Motor neuron (in vitro differentiated cells): Measurements from ENCODE around the gene GTPBP3. TPM values are rescaled to one million over a fixed set of nuclear protein-coding genes. Genes with fewer than 3 reads are reported as not detected.

ENCODE experiments used
- ATAC-seq, 8 experiments: fragments of 200-7000 bp; cut with Tn5 transposase; replicated peaks in 6 of 8; 2 replicates each; pipeline ENCODE4 v1.8.0; 2021; ENCODE audit warnings: mild to moderate bottlenecking in 8 of 8, moderate library complexity in 8 of 8
- H3K27ac ChIP-seq, 2 donors: fragments of 250-450 bp; sonication (Bioruptor Pico); 2 replicates each; pipeline ENCODE4 v1.9.0; 2021; ENCODE audit warnings: antibody characterized with exemption in 2 of 2, mild to moderate bottlenecking in 2 of 2, moderate library complexity in 1 of 2
- H3K4me1 ChIP-seq, 2 donors: fragments of 250-450 bp; sonication (Bioruptor Pico); replicated peaks in 1 of 2; 2 replicates each; pipeline ENCODE4 v1.6.1; 2021; ENCODE audit warnings: antibody characterized with exemption in 2 of 2, mild to moderate bottlenecking in 2 of 2, moderate library complexity in 1 of 2
- H3K4me3 ChIP-seq, 5 donors: fragments of 250-450 bp; sonication (Bioruptor Pico); 2 replicates each; pipeline ENCODE4 v1.9.0; 2021; ENCODE audit warnings: antibody characterized with exemption in 5 of 5, mild to moderate bottlenecking in 5 of 5, moderate library complexity in 4 of 5
- WGBS, 10 experiments: fragments of 450-650 bp; shearing (Covaris generic); methylation state at CpG; one replicate each; pipeline ENCODE4 v1.0.0; 2022; 5-methylcytosine and 5-hydroxymethylcytosine counted together
- in situ Hi-C, 9 experiments: fragments of 400-800 bp; cut with MboI; loops; one replicate each; pipeline ENCODE4 v1.15.0; 2021; ENCODE audit warnings: low sequenced_read_pairs in 9 of 9, low pct_unique_long_range_greater_than_20kb in 2 of 9; ENCODE audit not compliant: unreplicated experiment in 9 of 9
- total RNA-seq, 8 experiments: library from RNA; unstranded; fragments of 300-600 nt; gene quantifications; 2 replicates each; pipeline versions ENCODE4 v1.2.3 to v1.2.4, GENCODE V29; 2022

The GTPBP3 gene
- total RNA-seq, 8 experiments from 2014 or later = 9.0 to 31.3 (median 17.0) TPM

DNA sequence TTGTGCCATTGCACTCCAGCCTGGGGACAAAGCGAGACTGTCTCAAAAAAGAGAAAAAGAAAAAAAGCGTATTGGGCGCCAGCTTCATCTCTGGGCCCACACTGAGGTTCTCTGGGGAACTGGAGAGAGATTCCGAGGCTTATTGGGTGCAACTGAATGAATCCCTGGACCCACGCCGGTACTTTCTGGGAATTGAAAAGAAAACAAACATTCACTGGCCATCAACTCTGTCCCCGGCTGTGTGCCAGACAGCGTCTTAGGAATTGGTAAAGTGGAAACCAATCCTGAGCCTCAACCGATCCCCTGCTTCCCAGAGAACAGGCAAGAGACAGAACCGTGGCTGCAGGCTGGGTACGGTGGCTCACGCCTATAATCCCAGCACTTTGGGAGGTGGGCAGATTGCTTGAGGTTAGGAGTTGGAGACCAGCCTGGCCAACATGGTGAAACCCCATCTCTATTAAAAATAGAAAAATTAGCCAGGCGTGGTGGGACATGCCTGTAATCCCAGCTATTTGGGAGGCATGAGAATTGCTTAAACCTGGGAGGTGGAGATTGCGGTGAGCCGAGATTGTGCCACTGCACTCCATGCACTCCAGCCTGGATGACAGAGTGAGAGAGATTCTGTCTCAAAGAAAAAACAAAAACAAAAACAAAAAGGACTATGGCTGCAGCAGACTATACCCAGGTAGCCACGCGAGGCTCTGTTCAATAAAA, 11.3 kb upstream of the GTPBP3 start:
- in situ Hi-C loops = no loop called here
- ATAC-seq = no peak
- Histone ChIP-seq H3K4me3 (no peak overlapping the region), H3K27ac (no peak overlapping the region), H3K4me1 (peaks cover 4 to 13% of the 10 kb centered on the region in 2 donors)
- WGBS, 10 experiments = 40 to 100% (median 94%) methylated on average over 1 to 15 of the region's 17 CpGs; no CpG with 5 or more reads in 1 of the 10 experiments

DNA sequence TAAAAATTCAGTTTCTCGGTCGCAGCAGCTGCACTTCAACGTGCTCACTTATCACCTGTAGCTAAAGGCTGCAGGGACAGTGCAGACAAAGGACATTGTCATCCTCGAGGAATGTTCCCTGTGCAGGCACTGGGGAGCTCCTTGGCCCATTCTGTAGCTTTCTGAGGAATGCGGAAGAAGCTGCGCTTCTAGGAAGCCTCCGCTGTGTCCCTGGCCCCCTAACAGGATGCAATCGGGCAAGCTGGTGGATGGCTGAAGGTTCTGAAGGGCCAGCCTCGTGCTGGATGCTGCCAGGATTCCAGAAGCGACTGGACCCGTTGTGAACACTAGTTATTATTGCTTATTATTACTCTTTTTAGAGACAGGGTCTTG, 10.8 kb upstream of the GTPBP3 start:
- ATAC-seq = no peak
- Histone ChIP-seq H3K4me1 (peaks cover 4 to 13% of the 10 kb centered on the region in 2 donors), H3K4me3 (no peak overlapping the region), H3K27ac (no peak overlapping the region)
- in situ Hi-C loops = no loop called here
- WGBS, 10 experiments = 74 to 100% (median 80%) methylated on average over 1 to 8 of the region's 11 CpGs; no CpG with 5 or more reads in 3 of the 10 experiments

DNA sequence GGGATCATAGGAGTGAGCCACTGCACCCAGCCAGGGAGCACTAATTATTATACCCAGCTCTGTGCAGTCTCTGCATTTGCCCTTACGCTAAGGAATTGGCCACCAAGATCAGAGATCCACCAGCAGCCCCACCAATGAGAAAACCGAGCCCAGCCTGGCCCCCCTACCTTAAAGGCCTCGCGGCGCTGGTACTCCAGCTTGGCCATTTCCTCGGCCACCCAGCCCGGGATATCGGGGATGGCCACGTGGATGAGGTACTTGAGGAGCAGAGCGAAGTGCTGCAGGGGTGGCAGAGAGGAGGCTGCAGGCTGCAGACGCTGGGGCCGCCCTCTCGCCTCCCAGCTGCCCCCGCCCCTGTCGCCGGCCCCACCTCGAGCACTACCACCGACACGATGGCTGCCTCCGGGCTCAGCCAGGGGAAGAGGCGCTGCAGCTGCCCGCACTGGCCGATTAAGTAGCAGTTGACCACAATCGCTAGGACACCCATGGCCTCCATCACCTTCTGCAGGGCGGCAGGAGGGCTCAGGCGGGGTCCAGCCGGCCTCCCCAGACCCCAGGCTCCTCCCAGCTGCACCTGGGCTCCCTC, 10.2 kb upstream of the GTPBP3 start:
- 47 to 100% (median 89%) methylated on average over 1 to 4 of the region's 27 CpGs; no CpG with 5 or more reads in 4 of the 10 experiments for WGBS, 10 experiments
- Histone ChIP-seq H3K4me3 (peak overlapping the region in 1 of 5 donors; percentile 4), H3K27ac (peak overlapping the region in 1 of 2 donors; percentile 4), H3K4me1 (peaks cover 4 to 13% of the 10 kb centered on the region in 2 donors)
- ATAC-seq = no peak
- in situ Hi-C loops = no loop called here

DNA sequence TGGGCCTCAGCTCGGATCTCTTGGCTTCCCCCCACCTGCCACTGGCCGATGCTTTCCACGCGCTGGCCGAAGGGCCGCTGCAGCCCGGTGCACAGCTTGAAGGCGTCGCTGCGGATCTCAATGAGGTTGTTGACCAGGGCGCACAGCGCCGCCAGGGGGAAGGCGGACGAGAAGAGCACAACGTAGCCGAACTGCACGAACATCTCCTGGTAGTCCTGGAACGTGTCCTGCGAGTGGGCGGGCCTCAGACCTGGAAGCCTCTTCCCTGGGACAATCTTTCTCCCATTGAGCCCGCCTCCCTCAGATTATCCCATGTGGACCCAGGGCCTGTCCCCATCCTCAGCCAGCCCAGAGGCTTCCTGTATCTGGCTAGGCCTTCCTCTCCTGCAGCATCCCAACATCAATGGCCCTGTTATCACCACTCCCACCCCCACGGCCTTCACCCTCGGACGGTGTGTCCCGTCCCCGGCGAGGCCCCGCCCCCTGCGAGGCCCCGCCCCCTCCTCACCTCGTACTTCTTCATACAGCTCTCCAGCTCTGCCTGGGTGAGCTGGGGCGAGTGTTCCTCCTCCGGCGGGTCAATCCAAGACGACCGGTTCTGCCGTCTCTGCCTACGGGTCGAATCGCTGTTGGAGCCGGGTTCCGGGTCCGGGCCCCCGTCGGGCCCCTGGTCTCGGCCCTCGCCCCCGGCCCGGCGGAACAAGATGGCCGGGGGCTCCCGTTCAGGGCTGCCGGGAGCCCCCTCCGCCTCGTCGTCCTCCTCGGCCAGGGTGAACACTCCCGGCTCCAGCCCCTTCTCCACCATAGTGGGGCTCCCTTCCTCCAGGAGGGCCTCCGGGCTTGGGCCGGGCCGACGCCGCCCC, 9.5 kb upstream of the GTPBP3 start:
- in situ Hi-C loops = no loop called here
- ATAC-seq = peak in 5 of 8 experiments; percentile 31 to 63 (median 43)
- 41 to 97% (median 74%) methylated on average over 3 to 18 of the region's 64 CpGs; no CpG with 5 or more reads in 6 of the 10 experiments for WGBS, 10 experiments
- peak overlapping the region in 1 of 2 donors; percentile 7 for H3K27ac ChIP-seq
- H3K4me1 ChIP-seq = peaks cover 4 to 13% of the 10 kb centered on the region in 2 donors
- peak overlapping the region in 2 of 5 donors; percentile 13 to 16 for H3K4me3 ChIP-seq

DNA sequence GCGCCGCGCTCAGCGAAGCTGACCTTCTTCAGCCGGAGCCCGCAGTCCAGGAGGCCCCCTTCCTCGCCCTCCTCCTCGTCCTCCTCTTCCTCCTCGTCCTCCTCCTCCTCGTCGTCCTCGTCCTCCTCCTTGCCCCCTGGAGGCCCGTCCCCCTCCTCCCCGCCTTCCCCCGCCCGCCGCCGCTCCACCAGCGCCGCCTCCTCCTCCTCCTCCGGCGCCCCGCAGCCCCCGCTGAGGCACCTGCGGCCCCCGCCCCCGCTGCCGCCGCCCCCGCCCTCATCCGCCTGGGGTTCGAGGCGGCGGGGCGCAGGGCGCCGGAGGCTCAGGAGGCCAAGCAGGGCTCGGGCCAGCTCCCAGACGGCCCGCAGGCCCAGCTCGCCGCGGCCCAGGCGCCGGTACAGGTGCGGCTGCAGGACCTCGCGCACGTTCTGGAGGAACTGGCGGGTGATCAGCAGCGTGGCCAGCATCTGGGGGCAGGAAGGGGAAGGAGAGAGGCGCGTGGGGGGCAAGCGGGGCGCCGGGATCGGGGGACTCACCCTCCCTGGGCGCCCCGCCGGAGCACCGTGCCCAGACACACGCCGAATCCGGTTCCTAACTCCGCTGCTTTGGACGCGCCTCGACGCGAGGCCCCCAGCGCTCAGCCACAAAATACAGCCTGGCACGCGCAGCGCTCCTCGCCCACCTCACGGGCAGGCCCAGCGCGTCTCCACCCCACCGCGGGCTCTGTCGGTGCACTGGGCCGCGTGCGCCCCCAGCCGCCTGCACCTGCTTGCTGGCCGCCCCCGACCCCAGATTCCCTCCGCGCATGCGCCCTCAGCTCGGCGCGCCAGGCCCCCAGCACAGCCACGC, 8.6 kb upstream of the GTPBP3 start:
- ATAC-seq = no peak
- 20 to 40% methylated on average over 2 to 8 of the region's 94 CpGs; no CpG with 5 or more reads in 8 of the 10 experiments for WGBS, 10 experiments
- in situ Hi-C loops = no loop called here
- H3K4me1 ChIP-seq = peaks cover 6 to 15% of the 10 kb centered on the region in 2 donors
- peak overlapping the region in 2 of 5 donors; percentile 13 to 16 for H3K4me3 ChIP-seq
- H3K27ac ChIP-seq = peak overlapping the region in 1 of 2 donors; percentile 7

DNA sequence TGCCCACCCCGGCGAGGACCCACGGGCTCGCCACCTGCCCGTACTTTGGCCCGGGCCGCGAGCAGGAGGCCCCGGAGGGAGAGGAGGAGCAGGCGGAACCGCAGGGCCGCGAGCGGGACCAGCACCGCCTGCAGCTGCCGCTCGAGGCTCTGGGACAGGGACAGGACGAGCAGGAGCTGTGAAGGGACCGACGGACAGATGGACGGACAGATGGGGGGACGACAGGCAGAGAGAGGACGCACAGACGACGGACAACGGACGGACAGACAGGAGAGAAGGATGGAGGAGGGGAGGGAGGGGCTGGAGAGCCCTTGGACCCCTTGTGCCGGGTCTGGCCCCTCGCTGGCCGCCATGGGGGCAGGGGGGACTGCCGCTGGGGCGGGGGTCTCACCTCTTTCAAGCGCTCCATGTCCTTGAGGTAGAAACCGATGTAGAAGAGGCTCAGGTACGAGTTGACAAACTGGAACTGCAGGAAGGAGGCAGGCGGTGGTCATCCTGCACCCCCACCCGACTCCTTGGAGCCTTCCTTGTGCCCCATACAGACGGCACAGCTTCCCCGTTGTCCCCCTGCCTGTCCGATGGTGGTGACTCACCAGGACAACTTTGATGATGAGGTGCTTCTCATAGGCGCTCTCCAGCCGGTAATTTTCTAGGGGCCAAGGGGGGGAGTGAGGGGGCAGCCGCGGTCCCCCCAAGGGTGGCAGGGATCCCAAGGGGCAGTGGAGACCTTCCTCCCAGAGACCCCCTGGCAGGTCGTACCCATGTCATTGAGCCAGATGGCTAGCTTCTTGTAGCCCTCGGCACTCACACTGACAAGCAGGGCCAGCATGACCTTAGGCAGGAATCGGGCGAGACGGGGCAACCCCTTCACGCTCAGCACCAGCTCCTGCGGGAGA, 7.7 kb upstream of the GTPBP3 start:
- H3K4me3 ChIP-seq = no peak overlapping the region
- in situ Hi-C loops = no loop called here
- WGBS, 10 experiments = 64 to 100% (median 84%) methylated on average over 4 to 10 of the region's 51 CpGs; no CpG with 5 or more reads in 5 of the 10 experiments
- no peak for ATAC-seq
- H3K27ac ChIP-seq = no peak overlapping the region
- H3K4me1 ChIP-seq = peaks cover 7 to 18% of the 10 kb centered on the region in 2 donors

DNA sequence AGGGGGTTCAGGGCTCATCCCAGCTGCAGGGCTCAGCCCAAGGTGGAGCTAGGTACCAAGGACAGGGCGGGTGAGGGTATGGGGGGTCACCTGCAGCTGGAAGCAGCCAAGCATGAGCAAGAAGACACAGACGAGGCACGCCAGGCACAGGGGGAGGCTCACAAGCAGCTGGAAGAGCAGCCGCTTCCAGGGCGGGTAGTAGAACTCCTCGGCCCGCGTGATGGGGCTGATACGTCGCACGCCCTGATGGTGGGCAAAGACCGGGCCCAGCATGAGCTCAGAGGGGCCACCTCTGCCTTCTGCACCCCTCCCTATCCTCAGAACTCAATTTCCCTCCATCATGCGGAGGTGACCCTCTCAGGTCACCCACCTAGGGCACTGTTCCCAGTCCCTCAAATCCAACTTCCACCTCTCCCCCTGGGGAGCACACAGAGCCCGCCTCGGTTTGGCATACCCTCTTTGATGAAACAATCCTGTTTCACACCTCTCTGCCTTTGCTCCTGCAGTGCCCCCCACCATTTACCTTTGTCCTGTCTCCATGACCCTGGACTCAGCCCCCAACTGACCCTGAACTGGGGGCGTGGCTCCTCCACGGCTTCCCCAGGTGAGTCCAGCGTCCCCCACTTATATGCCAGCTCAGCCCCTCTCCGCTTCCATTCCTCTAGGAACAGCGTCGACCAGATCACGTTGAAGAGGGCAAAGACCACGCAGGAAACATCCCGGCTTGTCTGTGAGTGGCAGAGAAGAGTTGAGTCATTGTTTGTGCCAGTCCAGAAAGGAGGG, 6.9 kb upstream of the GTPBP3 start:
- no peak overlapping the region for H3K27ac ChIP-seq
- in situ Hi-C loops = no loop called here
- H3K4me1 ChIP-seq = peaks cover 7 to 18% of the 10 kb centered on the region in 2 donors
- no peak overlapping the region for H3K4me3 ChIP-seq
- no peak for ATAC-seq
- WGBS, 10 experiments = 60 to 100% (median 89%) methylated on average over 1 to 8 of the region's 24 CpGs; no CpG with 5 or more reads in 6 of the 10 experiments

DNA sequence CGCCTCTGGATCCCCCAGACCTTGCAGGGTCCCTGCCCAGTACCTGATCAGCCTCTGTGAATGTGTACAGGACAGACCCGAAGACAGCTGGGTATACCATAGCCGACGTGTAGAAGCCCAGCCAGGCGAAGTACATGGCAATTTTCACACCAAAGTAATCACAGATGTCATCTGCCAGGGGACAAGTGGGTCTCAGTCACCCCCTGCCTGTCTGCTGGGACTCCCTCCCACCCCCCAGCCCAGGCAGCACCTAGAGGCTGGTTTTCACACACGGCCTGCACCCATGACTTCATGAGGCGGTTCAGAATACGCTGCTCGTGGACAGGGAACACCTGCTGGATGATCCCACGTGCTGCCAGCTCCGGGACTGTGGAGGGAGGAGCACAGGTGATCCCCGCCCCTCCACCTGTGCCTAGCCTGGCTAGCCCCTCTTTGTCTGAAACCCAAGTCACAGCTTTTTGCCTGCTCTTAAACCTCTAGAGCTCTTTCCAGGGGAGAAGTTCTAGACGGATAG, 6.3 kb upstream of the GTPBP3 start:
- H3K4me3 ChIP-seq = no peak overlapping the region
- H3K27ac ChIP-seq = no peak overlapping the region
- no peak for ATAC-seq
- in situ Hi-C loops = no loop called here
- WGBS, 10 experiments = 71 to 100% (median 100%) methylated on average over 1 to 4 of the region's 13 CpGs; no CpG with 5 or more reads in 5 of the 10 experiments
- peaks cover 7 to 18% of the 10 kb centered on the region in 2 donors for H3K4me1 ChIP-seq

DNA sequence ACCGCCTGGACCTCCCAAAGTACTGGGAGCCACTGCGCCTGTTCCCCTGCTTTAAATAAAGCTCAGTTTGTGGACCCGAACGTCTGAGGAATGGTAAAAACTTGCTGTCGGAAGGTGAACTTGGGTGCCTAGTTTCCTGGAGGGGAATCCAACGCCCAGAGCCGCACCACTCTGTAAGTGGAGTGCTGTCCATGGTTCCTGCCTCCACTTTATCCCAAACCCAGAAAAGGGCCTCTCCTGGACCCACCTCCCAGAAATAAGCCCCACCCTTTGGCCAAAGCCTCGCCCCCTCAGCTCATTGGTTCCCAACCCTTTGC, 5.0 kb upstream of the GTPBP3 start:
- Histone ChIP-seq H3K27ac (no peak overlapping the region), H3K4me1 (peaks cover 7 to 18% of the 10 kb centered on the region in 2 donors), H3K4me3 (no peak overlapping the region)
- ATAC-seq = no peak
- in situ Hi-C loops = no loop called here
- 60 to 100% (median 86%) methylated on average over 1 to 5 of the region's 8 CpGs; no CpG with 5 or more reads in 5 of the 10 experiments for WGBS, 10 experiments

DNA sequence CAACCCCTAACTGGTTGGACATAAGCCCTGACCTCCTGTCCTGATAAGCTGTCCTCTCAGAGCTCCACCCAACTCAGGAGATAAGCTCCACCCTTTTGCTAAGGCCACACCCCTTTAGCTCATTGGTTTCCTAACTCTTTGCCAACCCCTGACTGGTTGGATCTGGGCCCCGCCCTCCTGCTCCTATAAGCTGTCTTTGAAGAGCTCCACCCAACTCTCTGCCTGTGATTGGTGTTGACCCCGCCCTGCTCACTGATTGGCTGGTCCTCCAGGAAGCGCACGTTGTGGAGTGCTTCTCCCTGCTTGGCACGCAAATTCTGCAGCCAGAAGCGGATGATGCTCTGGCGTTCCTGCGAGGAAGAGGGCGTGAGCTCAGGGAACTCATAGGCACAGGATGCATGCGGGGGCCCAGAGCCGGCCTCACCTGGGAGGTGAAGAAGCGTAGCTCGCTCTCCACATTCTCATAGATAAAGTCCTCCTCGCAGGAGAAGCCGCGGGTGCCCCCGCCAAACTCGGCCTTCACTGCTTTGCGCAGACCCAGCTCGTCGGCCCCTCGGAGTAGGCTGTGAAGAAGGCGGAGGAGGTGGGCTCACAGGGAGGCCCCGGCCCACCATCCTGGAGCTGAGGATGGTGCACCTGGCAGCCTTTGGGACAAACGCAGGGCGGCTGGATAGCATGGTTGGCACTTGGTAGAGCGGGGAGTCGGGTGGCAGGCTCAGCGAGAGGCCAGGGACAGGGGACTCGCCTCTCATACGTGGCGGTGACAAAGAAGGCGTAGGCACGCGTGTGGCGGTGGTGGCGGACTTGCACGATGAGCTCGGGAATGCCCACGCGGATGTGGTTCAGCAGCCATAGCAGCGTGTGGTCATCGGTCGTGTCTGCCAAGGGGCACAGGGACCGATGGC, 4.4 kb upstream of the GTPBP3 start:
- in situ Hi-C loops = no loop called here
- Histone ChIP-seq H3K27ac (no peak overlapping the region), H3K4me1 (peaks cover 7 to 16% of the 10 kb centered on the region in 2 donors), H3K4me3 (peak overlapping the region in 2 of 5 donors; percentile 5 to 8)
- peak in 4 of 8 experiments; percentile 20 to 36 (median 33) for ATAC-seq
- WGBS, 10 experiments = 70 to 100% (median 98%) methylated on average over 1 to 21 of the region's 45 CpGs; no CpG with 5 or more reads in 4 of the 10 experiments
